ENCODE measurements around the gene RFX3.

DNA sequence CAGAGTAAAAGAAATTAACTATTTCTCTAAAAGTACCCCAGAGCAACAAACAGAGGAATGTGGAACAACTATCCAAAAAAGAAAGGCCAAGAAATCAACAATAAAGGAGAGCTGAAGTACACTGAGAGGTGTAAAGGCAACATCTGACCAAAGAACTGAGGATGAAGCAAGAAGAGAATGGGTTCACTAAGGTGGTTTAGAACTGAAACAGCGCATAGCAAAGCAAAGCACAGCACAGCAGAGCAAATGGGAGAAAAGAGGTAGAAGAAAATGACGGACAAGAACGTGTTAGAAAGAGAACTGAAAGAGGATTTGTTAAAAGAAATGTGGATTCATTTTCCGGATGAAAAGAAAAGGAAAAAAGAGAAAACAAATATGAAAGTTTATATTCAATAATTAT lies 25.8 kb downstream of the RFX3 start:
- TF ChIP-seq POLR2A (IDR thresholded peaks at IDR 0.05) (no peak), CTCF (IDR thresholded peaks at IDR 0.05) (no peak)

Data from adrenal gland (tissue), 5 donors.